ENCODE data around the gene G3BP2. TPM values are rescaled to one million over a fixed set of nuclear protein-coding genes. Genes with fewer than 3 reads are reported as not detected.

The G3BP2 gene
- total and polyA plus RNA-seq, 2 of the 13 experiments (the other 11 are each of a cell fraction or from before 2014, with no cell fraction given), result 51.7 to 179 TPM

GRCh38 chr4:75668596-75668995 is 4.6 kb downstream of the G3BP2 start:
- CTCF ChIA-PET (ENCODE audit: low intra/inter-chr PET ratio, low total read pairs), result no interaction called here
- no peak for ATAC-seq
- TF ChIP-seq, protein P1, sequence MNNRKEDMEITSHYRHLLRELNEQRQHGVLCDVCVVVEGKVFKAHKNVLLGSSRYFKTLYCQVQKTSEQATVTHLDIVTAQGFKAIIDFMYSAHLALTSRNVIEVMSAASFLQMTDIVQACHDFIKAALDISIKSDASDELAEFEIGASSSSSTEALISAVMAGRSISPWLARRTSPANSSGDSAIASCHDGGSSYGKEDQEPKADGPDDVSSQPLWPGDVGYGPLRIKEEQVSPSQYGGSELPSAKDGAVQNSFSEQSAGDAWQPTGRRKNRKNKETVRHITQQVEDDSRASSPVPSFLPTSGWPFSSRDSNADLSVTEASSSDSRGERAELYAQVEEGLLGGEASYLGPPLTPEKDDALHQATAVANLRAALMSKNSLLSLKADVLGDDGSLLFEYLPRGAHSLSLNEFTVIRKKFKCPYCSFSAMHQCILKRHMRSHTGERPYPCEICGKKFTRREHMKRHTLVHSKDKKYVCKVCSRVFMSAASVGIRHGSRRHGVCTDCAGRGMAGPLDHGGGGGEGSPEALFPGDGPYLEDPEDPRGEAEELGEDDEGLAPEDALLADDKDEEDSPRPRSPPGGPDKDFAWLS (CRISPR knock-in tag; IDR thresholded peaks at IDR 0.05; ENCODE audit: borderline replicate concordance), result no peak
- TF ChIP-seq ZNF746 (CRISPR knock-in tag; IDR thresholded peaks at IDR 0.05), result no peak
- no peak for TF ChIP-seq ZNF143 (CRISPR knock-in tag; IDR thresholded peaks at IDR 0.05)
- TF ChIP-seq ZNF260 (CRISPR knock-in tag; IDR thresholded peaks at IDR 0.05; ENCODE audit: borderline replicate concordance, low read depth), result no peak
- no peak for TF ChIP-seq ZC3H4 (CRISPR knock-in tag; IDR thresholded peaks at IDR 0.05; ENCODE audit: borderline replicate concordance)
- TF ChIP-seq CTCF (CRISPR knock-in tag; IDR thresholded peaks at IDR 0.05), result no peak
- TF ChIP-seq NPAS2 (CRISPR knock-in tag; IDR thresholded peaks at IDR 0.05; ENCODE audit: borderline replicate concordance), result no peak
- TF ChIP-seq SNAPC4 (CRISPR knock-in tag; IDR thresholded peaks at IDR 0.05), result no peak
- TF ChIP-seq ZNF782 (CRISPR knock-in tag; IDR thresholded peaks at IDR 0.05; ENCODE audit: borderline replicate concordance), result no peak
- no peak for TF ChIP-seq ASH2L (IDR thresholded peaks at IDR 0.05; ENCODE audit: insufficient read length, low read depth, low read length)
- no peak for TF ChIP-seq ZBTB49 (CRISPR knock-in tag; IDR thresholded peaks at IDR 0.05; ENCODE audit: borderline replicate concordance)
- TF ChIP-seq ZNF292 (CRISPR knock-in tag; IDR thresholded peaks at IDR 0.05; ENCODE audit: borderline replicate concordance, low read depth), result no peak
- no peak for TF ChIP-seq RAD21 (CRISPR knock-in tag; IDR thresholded peaks at IDR 0.05)
- no peak for TF ChIP-seq RFX1 (IDR thresholded peaks at IDR 0.05)

More at GRCh38 chr4:75668596-75668995, 4.6 kb downstream of the G3BP2 start:
- POLR2A ChIA-PET, result interaction anchor here (4.1 kb wide), 1 partner anchor 56 kb away, joined by 16 read pairs; the partner anchor contains the start of gene USO1
- H3K27me3 ChIP-seq (ENCODE audit: control insufficient read depth in 1 of 2, insufficient read depth in 2 of 2, low read length in 2 of 2), result no peaks in the 10 kb centered on the region; a peak in 1 of 5 replicates
- FAIRE-seq (no peak), DNase-seq (ENCODE audit: low spot score) (no peak)
- peaks cover 0 to 2% of the 10 kb centered on the region in 2 experiments; a peak in 2 of 5 replicates for H3K36me3 ChIP-seq (replicated peaks in 1 of 2; ENCODE audit: control insufficient read depth in 1 of 2, insufficient read depth in 2 of 2, low read length in 2 of 2)
- no peak overlapping the region for H3K4me3 ChIP-seq (replicated peaks in 1 of 3; ENCODE audit: insufficient read depth in 1 of 3, low read depth in 2 of 3, low read length in 3 of 3)
- no peak overlapping the region for H3K9ac ChIP-seq (ENCODE audit: insufficient read depth, low read depth, low read length)
- no peak overlapping the region for H2AFZ ChIP-seq (ENCODE audit: low read length)
- peaks cover 70% of the 10 kb centered on the region for H3K4me1 ChIP-seq (ENCODE audit: insufficient read depth, low read length)
- peaks cover 95% of the 10 kb centered on the region for H3K79me2 ChIP-seq (ENCODE audit: insufficient read depth, low read length)
- H3K9me3 ChIP-seq (ENCODE audit: low read length), result no peaks in the 10 kb centered on the region
- no TSS peak for BruUV-seq (replicated peaks)
- in situ Hi-C loops (cut with HindIII; ENCODE audit: extremely low pct_ligation_motif_present, low pct_unique_long_range_greater_than_20kb) (no loop called here), intact Hi-C loops (cut with micrococcal nuclease; ENCODE audit: unreplicated experiment) (no loop called here)
- H4K20me1 ChIP-seq (ENCODE audit: insufficient read depth, low read length), result peaks cover 61% of the 10 kb centered on the region
- no peak overlapping the region for H3K27ac ChIP-seq (ENCODE audit: extremely low read length, insufficient read depth, low read length)
- H3K4me2 ChIP-seq (ENCODE audit: low read depth, low read length), result peak overlapping the region; percentile 20; the same call in 1 of the 2 replicates

Measured in HepG2 (cell line).